ENCODE measurements around the gene TCEA2. TPM values are rescaled to one million over a fixed set of nuclear protein-coding genes. Genes with fewer than 3 reads are reported as not detected.
A peak's percentile ranks its signal among the peaks of the same experiment; 100 is the strongest.

TCEA2 gene
- total RNA-seq, 1 donor from 2014 or later = 23.2 TPM

- Histone ChIP-seq H3F3A (ENCODE audit: low read depth) (peaks cover 28% of the 10 kb centered on the region), H3K9ac (no peak overlapping the region), H3K4me1 (peaks cover 8% of the 10 kb centered on the region), H3K9me3 (ENCODE audit: low read depth) (no peaks in the 10 kb centered on the region), H4K20me1 (ENCODE audit: low read depth) (peaks cover 18% of the 10 kb centered on the region), H2AFZ (replicated peaks) (no peak overlapping the region), H3K79me2 (ENCODE audit: low read depth) (no peaks in the 10 kb centered on the region), H3K27ac (no peak overlapping the region), H3K4me3 (no peak overlapping the region), H3K4me2 (no peak overlapping the region), H3K36me3 (no peaks in the 10 kb centered on the region), H3K27me3 (peaks cover 100% of the 10 kb centered on the region)
- peaks cover 62% of the 10 kb centered on the region for H3K27me3 Mint-ChIP-seq (ENCODE audit: insufficient read depth, low read depth)
- no peak overlapping the region for H3K4me3 Mint-ChIP-seq
- TF ChIP-seq, protein P1, sequence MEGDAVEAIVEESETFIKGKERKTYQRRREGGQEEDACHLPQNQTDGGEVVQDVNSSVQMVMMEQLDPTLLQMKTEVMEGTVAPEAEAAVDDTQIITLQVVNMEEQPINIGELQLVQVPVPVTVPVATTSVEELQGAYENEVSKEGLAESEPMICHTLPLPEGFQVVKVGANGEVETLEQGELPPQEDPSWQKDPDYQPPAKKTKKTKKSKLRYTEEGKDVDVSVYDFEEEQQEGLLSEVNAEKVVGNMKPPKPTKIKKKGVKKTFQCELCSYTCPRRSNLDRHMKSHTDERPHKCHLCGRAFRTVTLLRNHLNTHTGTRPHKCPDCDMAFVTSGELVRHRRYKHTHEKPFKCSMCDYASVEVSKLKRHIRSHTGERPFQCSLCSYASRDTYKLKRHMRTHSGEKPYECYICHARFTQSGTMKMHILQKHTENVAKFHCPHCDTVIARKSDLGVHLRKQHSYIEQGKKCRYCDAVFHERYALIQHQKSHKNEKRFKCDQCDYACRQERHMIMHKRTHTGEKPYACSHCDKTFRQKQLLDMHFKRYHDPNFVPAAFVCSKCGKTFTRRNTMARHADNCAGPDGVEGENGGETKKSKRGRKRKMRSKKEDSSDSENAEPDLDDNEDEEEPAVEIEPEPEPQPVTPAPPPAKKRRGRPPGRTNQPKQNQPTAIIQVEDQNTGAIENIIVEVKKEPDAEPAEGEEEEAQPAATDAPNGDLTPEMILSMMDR (IDR thresholded peaks at IDR 0.05) = no peak
- TF ChIP-seq EZH2 (IDR thresholded peaks at IDR 0.05) (no peak), EZH2phosphoT487 (IDR thresholded peaks at IDR 0.05) (no peak)
- no peak overlapping the region for H3K27ac Mint-ChIP-seq
- no peaks in the 10 kb centered on the region for H3K4me1 Mint-ChIP-seq
- no peaks in the 10 kb centered on the region for H3K36me3 Mint-ChIP-seq
- no peaks in the 10 kb centered on the region for H3K9me3 Mint-ChIP-seq
- DNase-seq (ENCODE audit: low spot score) = no peak
Measured at GRCh38 chr20:64045346-64046011, 17.5 kb upstream of the TCEA2 start.

DNA sequence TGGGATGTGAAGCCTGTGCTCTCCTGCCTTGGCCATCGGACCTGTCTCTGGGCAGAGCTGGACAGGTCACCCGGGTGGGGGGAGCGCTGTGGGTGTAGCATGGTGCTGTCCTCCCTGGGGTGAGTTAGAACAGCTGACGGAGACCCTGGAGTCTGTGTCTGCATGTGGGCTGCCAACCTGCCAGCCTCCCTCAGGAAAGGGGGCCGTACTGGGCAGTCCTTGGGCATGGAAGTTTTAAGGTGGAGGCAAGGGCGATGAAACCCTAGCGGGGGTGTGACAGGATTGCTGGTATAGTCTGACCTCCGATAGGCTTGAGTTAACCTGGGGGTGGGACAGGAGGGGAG lies 16.0 kb upstream of the TCEA2 start:
- H3K36me3 ChIP-seq = no peaks in the 10 kb centered on the region
- no peak overlapping the region for H2AFZ ChIP-seq (replicated peaks)
- peaks cover 100% of the 10 kb centered on the region for H3K27me3 ChIP-seq
- H3K4me1 ChIP-seq = peaks cover 8% of the 10 kb centered on the region
- H3K79me2 ChIP-seq (ENCODE audit: low read depth) = no peaks in the 10 kb centered on the region
- Mint-ChIP-seq H3K36me3 (no peaks in the 10 kb centered on the region), H3K9me3 (no peaks in the 10 kb centered on the region), H3K27me3 (ENCODE audit: insufficient read depth, low read depth) (peaks cover 60% of the 10 kb centered on the region), H3K4me3 (no peak overlapping the region), H3K4me1 (no peaks in the 10 kb centered on the region), H3K27ac (no peak overlapping the region)
- peaks cover 18% of the 10 kb centered on the region for H4K20me1 ChIP-seq (ENCODE audit: low read depth)
- no peak overlapping the region for H3K9ac ChIP-seq
- H3K4me3 ChIP-seq = no peak overlapping the region
- DNase-seq (ENCODE audit: low spot score) = no peak
- peaks cover 28% of the 10 kb centered on the region for H3F3A ChIP-seq (ENCODE audit: low read depth)
- no peak for TF ChIP-seq EZH2phosphoT487 (IDR thresholded peaks at IDR 0.05)
- TF ChIP-seq, protein P1 (IDR thresholded peaks at IDR 0.05) = no peak
- TF ChIP-seq EZH2 (IDR thresholded peaks at IDR 0.05) = no peak
- no peaks in the 10 kb centered on the region for H3K9me3 ChIP-seq (ENCODE audit: low read depth)
- no peak overlapping the region for H3K27ac ChIP-seq
- no peak overlapping the region for H3K4me2 ChIP-seq

GRCh38 chr20:64047968-64048401 lies 15.0 kb upstream of the TCEA2 start:
- Histone ChIP-seq H3K36me3 (no peaks in the 10 kb centered on the region), H3K79me2 (ENCODE audit: low read depth) (no peaks in the 10 kb centered on the region), H3K9me3 (ENCODE audit: low read depth) (no peaks in the 10 kb centered on the region), H3K4me3 (peak overlapping the region; percentile 35), H3K9ac (no peak overlapping the region), H4K20me1 (ENCODE audit: low read depth) (peaks cover 18% of the 10 kb centered on the region), H3K27ac (no peak overlapping the region), H2AFZ (replicated peaks) (peak overlapping the region; percentile 45), H3K27me3 (peaks cover 100% of the 10 kb centered on the region), H3K4me2 (peak overlapping the region; percentile 67), H3F3A (ENCODE audit: low read depth) (peaks cover 28% of the 10 kb centered on the region), H3K4me1 (peaks cover 8% of the 10 kb centered on the region)
- Mint-ChIP-seq H3K27me3 (ENCODE audit: insufficient read depth, low read depth) (peaks cover 62% of the 10 kb centered on the region), H3K9me3 (no peaks in the 10 kb centered on the region), H3K4me3 (peak overlapping the region; percentile 63), H3K36me3 (no peaks in the 10 kb centered on the region), H3K4me1 (no peaks in the 10 kb centered on the region), H3K27ac (no peak overlapping the region)
- TF ChIP-seq EZH2 (IDR thresholded peaks at IDR 0.05) (peak; percentile 100), EZH2phosphoT487 (IDR thresholded peaks at IDR 0.05) (peak; percentile 99)
- TF ChIP-seq, protein P1 (IDR thresholded peaks at IDR 0.05) = no peak
- DNase-seq (ENCODE audit: low spot score) = peak; percentile 68

Measured in neural progenitor cell (in vitro differentiated cells).